Measurements from ENCODE around the gene KIDINS220. TPM values are rescaled to one million over a fixed set of nuclear protein-coding genes. Genes with fewer than 3 reads are reported as not detected.

The KIDINS220 gene
- total and polyA plus RNA-seq, 9 donors: 33.8 to 96.9 (median 66.7) TPM

DNA sequence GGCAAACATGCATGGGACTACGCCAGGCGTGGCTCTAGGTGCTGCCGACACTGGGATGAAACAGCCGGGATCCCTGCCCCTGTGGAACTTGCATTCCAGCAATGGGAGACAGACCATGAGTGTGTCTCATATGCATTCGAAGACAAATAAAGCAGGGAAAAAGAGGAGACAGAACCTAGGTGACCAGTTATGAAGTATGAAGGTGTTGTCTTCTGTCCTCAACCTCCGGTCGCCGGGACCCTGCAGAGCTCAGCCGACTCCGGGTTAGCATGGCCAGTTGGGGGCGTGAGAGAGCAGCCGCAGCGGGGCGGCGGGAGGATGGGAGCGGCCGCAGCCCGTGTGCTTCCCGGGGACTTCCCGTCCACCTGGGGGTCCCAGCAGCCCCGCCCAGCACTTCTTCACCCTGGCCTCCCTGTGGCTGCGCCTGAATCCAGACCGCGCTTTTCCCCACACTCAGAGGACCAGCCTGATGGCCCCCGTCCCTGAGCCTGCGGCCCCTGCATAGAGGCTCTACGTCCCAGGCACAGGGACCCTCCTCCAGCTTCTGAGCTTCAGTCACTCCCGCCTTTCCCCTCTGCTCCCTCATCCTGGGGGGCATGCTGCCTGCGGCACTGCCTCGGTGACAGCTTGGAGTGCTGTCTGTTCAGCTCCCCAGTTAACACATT is 144.1 kb downstream of the KIDINS220 start:
- H3K4me3 ChIP-seq: no peak overlapping the region
- H3K9me3 ChIP-seq: no peaks in the 10 kb centered on the region
- DNase-seq: peak in 3 of 5 donors; percentile 47 to 59 (median 55)
- H3K27ac ChIP-seq: no peak overlapping the region
- no peaks in the 10 kb centered on the region for H3K27me3 ChIP-seq
- H3K36me3 ChIP-seq: no peaks in the 10 kb centered on the region
- TF ChIP-seq EP300 (IDR thresholded peaks at IDR 0.05) (no peak), POLR2A (IDR thresholded peaks at IDR 0.05) (no peak)
- TF ChIP-seq, protein P1, sequence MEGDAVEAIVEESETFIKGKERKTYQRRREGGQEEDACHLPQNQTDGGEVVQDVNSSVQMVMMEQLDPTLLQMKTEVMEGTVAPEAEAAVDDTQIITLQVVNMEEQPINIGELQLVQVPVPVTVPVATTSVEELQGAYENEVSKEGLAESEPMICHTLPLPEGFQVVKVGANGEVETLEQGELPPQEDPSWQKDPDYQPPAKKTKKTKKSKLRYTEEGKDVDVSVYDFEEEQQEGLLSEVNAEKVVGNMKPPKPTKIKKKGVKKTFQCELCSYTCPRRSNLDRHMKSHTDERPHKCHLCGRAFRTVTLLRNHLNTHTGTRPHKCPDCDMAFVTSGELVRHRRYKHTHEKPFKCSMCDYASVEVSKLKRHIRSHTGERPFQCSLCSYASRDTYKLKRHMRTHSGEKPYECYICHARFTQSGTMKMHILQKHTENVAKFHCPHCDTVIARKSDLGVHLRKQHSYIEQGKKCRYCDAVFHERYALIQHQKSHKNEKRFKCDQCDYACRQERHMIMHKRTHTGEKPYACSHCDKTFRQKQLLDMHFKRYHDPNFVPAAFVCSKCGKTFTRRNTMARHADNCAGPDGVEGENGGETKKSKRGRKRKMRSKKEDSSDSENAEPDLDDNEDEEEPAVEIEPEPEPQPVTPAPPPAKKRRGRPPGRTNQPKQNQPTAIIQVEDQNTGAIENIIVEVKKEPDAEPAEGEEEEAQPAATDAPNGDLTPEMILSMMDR (IDR thresholded peaks at IDR 0.05): peak in 2 of 3 donors; percentile 15 to 20
- intact Hi-C loops (cut with DNase I): loop anchor here in 1 of 4 donors (5.0 kb wide), 1 partner anchor 1261 kb away; no protein-coding TSS in a partner anchor
- 14 to 22% (median 16%) methylated on average over 30 of the region's 30 CpGs for WGBS, 3 donors
- H3K4me1 ChIP-seq (ENCODE audit: insufficient read depth): peaks cover 3% of the 10 kb centered on the region

DNA sequence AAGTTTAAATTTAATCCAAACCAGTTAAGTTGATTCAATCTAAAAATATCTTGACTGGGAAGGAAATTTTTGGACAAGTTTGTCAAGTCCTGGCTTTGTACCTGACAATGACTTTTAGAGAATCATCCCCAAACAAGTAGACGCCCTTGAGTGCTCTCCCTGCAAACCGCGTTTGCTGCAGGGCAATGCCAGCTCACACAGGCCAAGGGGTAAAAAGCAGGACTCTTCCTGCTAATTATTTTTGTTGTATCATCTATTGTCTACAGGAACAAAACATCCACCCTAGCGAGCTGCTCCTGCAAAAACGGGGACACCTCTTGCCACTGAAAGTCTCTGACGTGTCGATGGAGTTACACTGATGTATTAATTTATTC is 144.6 kb downstream of the KIDINS220 start:
- no peaks in the 10 kb centered on the region for H3K36me3 ChIP-seq
- peaks cover 3% of the 10 kb centered on the region for H3K4me1 ChIP-seq (ENCODE audit: insufficient read depth)
- no peak for TF ChIP-seq EP300 (IDR thresholded peaks at IDR 0.05)
- no peak for TF ChIP-seq POLR2A (IDR thresholded peaks at IDR 0.05)
- TF ChIP-seq, protein P1 (IDR thresholded peaks at IDR 0.05): no peak
- H3K4me3 ChIP-seq: no peak overlapping the region
- DNase-seq: no peak
- no peaks in the 10 kb centered on the region for H3K27me3 ChIP-seq
- WGBS, 3 donors: 44 to 62% (median 56%) methylated on average over 7 of the region's 7 CpGs
- no peak overlapping the region for H3K27ac ChIP-seq
- H3K9me3 ChIP-seq: no peaks in the 10 kb centered on the region
- intact Hi-C loops (cut with DNase I): loop anchor here in 1 of 4 donors (5.0 kb wide), 1 partner anchor 1260 kb away; no protein-coding TSS in a partner anchor

DNA sequence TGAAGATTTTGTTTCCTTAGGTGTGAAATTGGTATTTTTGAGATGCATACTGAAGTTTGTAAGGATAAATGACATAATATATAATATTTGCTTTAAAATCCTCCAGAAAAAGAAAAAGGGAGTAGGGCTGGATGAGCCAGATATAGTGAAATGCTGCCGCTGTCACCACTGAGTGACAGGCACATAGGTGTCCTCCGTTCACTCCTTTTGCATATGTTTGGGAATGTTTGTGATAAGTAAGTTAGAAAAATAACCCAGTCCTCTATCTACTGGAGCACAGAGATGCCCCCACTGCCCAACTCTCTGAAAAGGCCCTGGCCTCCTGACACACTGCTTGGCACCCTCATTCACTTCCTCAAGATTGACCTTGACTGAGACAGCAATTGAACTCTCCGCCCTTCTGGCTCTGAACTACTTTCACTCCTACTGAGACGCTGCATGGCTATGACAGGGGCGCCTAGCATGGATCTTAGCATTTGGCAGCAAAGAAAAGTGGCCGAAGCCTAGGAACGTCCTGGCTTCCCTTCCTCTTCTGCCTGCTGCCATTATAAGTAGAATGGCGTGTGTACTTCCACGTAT is 145.5 kb downstream of the KIDINS220 start:
- 88 to 92% (median 90%) methylated on average over 9 of the region's 9 CpGs for WGBS, 3 donors
- TF ChIP-seq, protein P1 (IDR thresholded peaks at IDR 0.05): no peak
- TF ChIP-seq POLR2A (IDR thresholded peaks at IDR 0.05) (no peak), EP300 (IDR thresholded peaks at IDR 0.05) (no peak)
- intact Hi-C loops (cut with DNase I): loop anchor here in 1 of 4 donors (5.0 kb wide), 1 partner anchor 1260 kb away; no protein-coding TSS in a partner anchor
- Histone ChIP-seq H3K4me3 (no peak overlapping the region), H3K27me3 (no peaks in the 10 kb centered on the region), H3K4me1 (ENCODE audit: insufficient read depth) (peaks cover 3% of the 10 kb centered on the region), H3K27ac (no peak overlapping the region), H3K9me3 (no peaks in the 10 kb centered on the region), H3K36me3 (no peaks in the 10 kb centered on the region)
- DNase-seq: no peak

DNA sequence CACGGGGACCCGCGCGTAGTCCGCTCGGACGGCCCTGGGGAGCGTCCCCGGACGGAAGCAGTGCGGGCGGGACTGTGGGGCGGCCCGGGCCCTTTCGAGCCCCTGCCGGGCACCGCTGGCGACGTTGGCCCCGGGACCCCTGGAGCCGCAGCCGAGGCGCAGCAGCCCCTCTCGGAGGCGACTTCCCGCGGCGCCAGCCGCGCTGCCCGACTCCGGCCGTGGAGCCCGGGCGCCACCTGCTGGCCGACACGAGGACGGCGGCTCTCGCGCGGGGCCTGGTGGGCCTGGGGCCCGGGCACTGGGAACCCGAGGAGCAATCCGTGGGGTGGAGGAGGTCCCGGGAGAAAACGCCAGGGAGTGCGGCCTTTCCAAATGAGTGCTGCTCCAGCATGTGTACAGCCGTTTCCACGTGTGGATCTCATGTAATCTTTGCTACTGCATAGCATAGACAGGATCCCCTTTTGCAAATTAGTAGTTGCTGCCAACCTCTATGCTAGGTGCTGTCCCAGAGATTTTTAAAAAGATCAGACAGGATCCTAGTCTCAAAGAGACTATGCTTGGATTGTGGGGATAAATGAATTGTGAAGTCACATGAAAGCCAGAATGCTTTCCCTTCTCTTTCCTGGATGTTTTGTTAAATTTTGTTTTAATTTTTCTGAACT is 151.6 kb downstream of the KIDINS220 start:
- Histone ChIP-seq H3K4me1 (ENCODE audit: insufficient read depth) (no peaks in the 10 kb centered on the region), H3K9me3 (no peaks in the 10 kb centered on the region), H3K27me3 (no peaks in the 10 kb centered on the region), H3K27ac (peak overlapping the region; percentile 68 to 83), H3K36me3 (no peaks in the 10 kb centered on the region), H3K4me3 (peak overlapping the region; percentile 73)
- DNase-seq: peak; percentile 64 to 89 (median 84)
- TF ChIP-seq EP300 (IDR thresholded peaks at IDR 0.05) (no peak), POLR2A (IDR thresholded peaks at IDR 0.05) (peak; percentile 25)
- TF ChIP-seq, protein P1 (IDR thresholded peaks at IDR 0.05): peak; percentile 85 to 99 (median 98)
- 0 to 1% (median 0%) methylated on average over 36 to 50 of the region's 50 CpGs for WGBS, 3 donors
- intact Hi-C loops (cut with DNase I): loop anchor here (2.0 to 10.0 kb wide), 8 partner anchors 451 to 1589 kb away; no protein-coding TSS in a partner anchor

Measured in ovary (tissue), 9 donors.